ENCODE data around the gene NONO.

- TF ChIP-seq CTCF (IDR thresholded peaks at IDR 0.05) (no peak), POLR2AphosphoS5 (IDR thresholded peaks at IDR 0.05) (no peak)
Observed at GRCh38 chrX:71235482-71235881, 48.0 kb upstream of the NONO start.
